ENCODE measurements around the gene RSBN1L. TPM values are rescaled to one million over a fixed set of nuclear protein-coding genes. Genes with fewer than 3 reads are reported as not detected.

RSBN1L gene
- total and polyA plus RNA-seq, 2 of the 8 experiments (the other 6 are each of a cell fraction or from before 2014, with no cell fraction given): 4.1 to 22.1 TPM

GRCh38 chr7:77753173-77753572 lies 56.9 kb downstream of the RSBN1L start:
- Histone ChIP-seq H4K8ac (ENCODE audit: extremely low read depth, insufficient read depth, low read length) (no peak overlapping the region), H3K9me3 (ENCODE audit: insufficient read depth in 2 of 2, low read depth in 1 of 2, low read length in 1 of 2) (no peaks in the 10 kb centered on the region), H3K27ac (ENCODE audit: low read depth, low read length) (no peak overlapping the region), H3K56ac (replicated peaks; ENCODE audit: insufficient read length, low read depth, low read length) (no peak overlapping the region), H3K23me2 (ENCODE audit: low read depth, low read length) (no peaks in the 10 kb centered on the region), H3K79me1 (ENCODE audit: low read depth, low read length) (no peaks in the 10 kb centered on the region), H3K4ac (replicated peaks; ENCODE audit: insufficient read length, low read depth, low read length) (no peak overlapping the region), H3K4me1 (replicated peaks in 1 of 4; ENCODE audit: control insufficient read depth in 3 of 4, insufficient read depth in 4 of 4, low read length in 3 of 4) (no peaks in the 10 kb centered on the region), H3K9ac (replicated peaks in 1 of 4; ENCODE audit: extremely low read depth in 1 of 4, low read depth in 3 of 4, low read length in 3 of 4) (no peak overlapping the region), H3K79me2 (ENCODE audit: control insufficient read depth in 1 of 2, insufficient read depth in 2 of 2, low read length in 2 of 2) (peaks cover 0 to 12% of the 10 kb centered on the region in 2 experiments; a peak in 2 of 4 replicates), H3K4me3 (ENCODE audit: extremely low read depth in 1 of 4, insufficient read depth in 2 of 4, low read depth in 3 of 4, low read length in 4 of 4) (no peak overlapping the region), H4K5ac (ENCODE audit: insufficient read length, low read depth, low read length) (no peak overlapping the region), H3K4me2 (ENCODE audit: insufficient read depth in 1 of 2, low read depth in 2 of 2, low read length in 2 of 2) (no peak overlapping the region), H4K91ac (replicated peaks; ENCODE audit: insufficient read length, low read length) (no peak overlapping the region), H4K20me1 (replicated peaks in 1 of 2; ENCODE audit: control insufficient read depth in 1 of 2, insufficient read depth in 2 of 2, low read length in 2 of 2) (peaks cover 0 to 5% of the 10 kb centered on the region in 2 experiments), H2AK5ac (ENCODE audit: low read depth, low read length) (no peak overlapping the region), H3K18ac (ENCODE audit: extremely low read depth, low read length) (no peak overlapping the region), H3K23ac (ENCODE audit: insufficient read length) (no peak overlapping the region), H2BK5ac (ENCODE audit: low read depth, low read length) (no peak overlapping the region), H2BK120ac (replicated peaks; ENCODE audit: low read depth, low read length) (no peak overlapping the region), H2BK12ac (ENCODE audit: low read depth, low read length) (no peak overlapping the region), H2AFZ (ENCODE audit: low read length) (no peak overlapping the region), H2BK15ac (ENCODE audit: low read length) (no peak overlapping the region), H3K36me3 (ENCODE audit: control insufficient read depth in 2 of 4, insufficient read depth in 4 of 4, low read length in 3 of 4) (peaks cover 0 to 3% (median under 1%) of the 10 kb centered on the region in 4 experiments; a peak in 2 of 8 replicates), H3K14ac (ENCODE audit: insufficient read length) (no peak overlapping the region), H2BK20ac (ENCODE audit: low read length) (no peak overlapping the region), H3K27me3 (replicated peaks in 1 of 4; ENCODE audit: control insufficient read depth in 3 of 4, extremely low read depth in 1 of 4, insufficient read depth in 3 of 4, low read length in 3 of 4) (no peaks in the 10 kb centered on the region)
- TF ChIP-seq BRCA1 (IDR thresholded peaks at IDR 0.05; ENCODE audit: low read depth, low read length) (no peak), RNF2 (IDR thresholded peaks at IDR 0.05; ENCODE audit: borderline replicate concordance, low read depth, low read length, missing control alignments, poor library complexity, severe bottlenecking) (no peak), ASH2L (IDR thresholded peaks at IDR 0.05; ENCODE audit: low read length) (no peak), GTF2F1 (IDR thresholded peaks at IDR 0.05; ENCODE audit: borderline replicate concordance, low read depth, low read length) (no peak), YY1 (IDR thresholded peaks at IDR 0.05; ENCODE audit: low read depth, low read length) (no peak), KDM1A (IDR thresholded peaks at IDR 0.05; ENCODE audit: borderline replicate concordance, low read length) (no peak), POLR2AphosphoS5 (IDR thresholded peaks at IDR 0.05; ENCODE audit: low read depth, low read length) (no peak), NRF1 (IDR thresholded peaks at IDR 0.05; ENCODE audit: low read depth, low read length) (no peak), SP2 (IDR thresholded peaks at IDR 0.05; ENCODE audit: low read length) (no peak), SP1 (IDR thresholded peaks at IDR 0.05; ENCODE audit: low read depth, low read length) (no peak), RXRA (IDR thresholded peaks at IDR 0.05; ENCODE audit: insufficient read depth, low read depth, low read length) (no peak)
- FAIRE-seq (no peak), DNase-seq (ENCODE audit: low read depth in 1 of 2, low spot score in 2 of 2) (no peak)
- POLR2A ChIA-PET (ENCODE audit: partially characterized antibody): no interaction called here
- 100% methylated on average over 1 of the region's 1 CpG; no CpG with 5 or more reads in 1 of the 2 experiments for WGBS, 2 experiments (ENCODE audit: extremely low coverage in 1 of 2, insufficient coverage in 1 of 2, insufficient read length in 1 of 2, insufficient replicate concordance in 2 of 2, low coverage in 1 of 2, low lambda C conversion rate in 2 of 2, missing lambda C conversion rate in 1 of 2)
- CTCF ChIA-PET (ENCODE audit: partially characterized antibody): interaction anchor here (0.7 to 1.9 kb wide), 4 partner anchors 9 to 149 kb away, joined by 3 to 8 read pairs (median 4); no protein-coding TSS in a partner anchor

All from H1 (cell line).